Testis (tissue), 3 donors: Measurements from ENCODE around the gene VSTM2B. TPM values are rescaled to one million over a fixed set of nuclear protein-coding genes. Genes with fewer than 3 reads are reported as not detected.
"Not testable (repeated sequence)": the region's sequence is repeated elsewhere in the genome, so short reads cannot be mapped to it uniquely, and the experiment has no call there.

Source experiments
- DNase-seq: peaks from one replicate; pipeline ENCODE4 v3.0.0-alpha.2; 2019
- H3K27ac ChIP-seq, 2 donors: fragments of 200-600 bp; sonication (generic); one replicate each; pipeline ENCODE4 v1.5.1; 2019
- H3K27me3 ChIP-seq: fragments of 200-600 bp; sonication (generic); one replicate; pipeline ENCODE4 v1.5.1; 2019
- H3K36me3 ChIP-seq: fragments of 200-600 bp; sonication (generic); one replicate; pipeline ENCODE4 v1.5.1; 2017; ENCODE audit warnings: low read depth; ENCODE audit errors: missing control alignments
- H3K4me1 ChIP-seq: fragments of 200-600 bp; sonication (generic); one replicate; pipeline ENCODE4 v1.5.1; 2019
- H3K4me3 ChIP-seq, 2 donors: fragments of 200-600 bp; sonication (generic); one replicate each; pipeline ENCODE4 v1.5.1; 2017 to 2019
- H3K9me3 ChIP-seq: fragments of 200-600 bp; sonication (generic); one replicate; pipeline ENCODE4 v1.5.1; 2017
- CTCF ChIP-seq, 3 experiments: fragments of 450-650 bp in 2 of 3; fragments of 200-600 bp in 1 of 3; sonication (generic) in 1 of 3; IDR thresholded peaks; one replicate each; pipeline ENCODE4 v1.5.1; 2016 to 2019; ENCODE audit warnings: antibody characterized with exemption in 3 of 3, mild to moderate bottlenecking in 2 of 3, moderate library complexity in 1 of 3
- POLR2A ChIP-seq: fragments of 450-650 bp; IDR thresholded peaks from one replicate; pipeline ENCODE4 v1.6.1; 2017; ENCODE audit warnings: antibody characterized with exemption, mild to moderate bottlenecking, moderate library complexity
- WGBS, 2 donors: methylation state at CpG; one replicate each; pipeline ENCODE4 v1.1.5; 2018; 5-methylcytosine and 5-hydroxymethylcytosine counted together
- intact Hi-C: fragments of 100-400 bp; cut with DNase I; formaldehyde crosslinking; loops from one replicate; pipeline ENCODE4 v1.15.1; 2023; ENCODE audit warnings: low total_unique reads
- polyA plus RNA-seq: library from polyadenylated mRNA; stranded (reverse); fragments of 350-450 nt; fragmentation: Illumina TruSeq; extraction: RNeasy Lipid Tissue Mini Kit (QIAGEN cat#74804); gene quantifications from one replicate; pipeline ENCODE4 v1.2.3, GENCODE V29; 2014; ENCODE audit warnings: low read depth, low replicate concordance; ENCODE audit not compliant: insufficient read depth
- total RNA-seq, 2 donors: library from RNA; depleted of rRNA; stranded (reverse); fragments of >200 nt; gene quantifications; one replicate each; pipeline ENCODE4 v1.2.3, GENCODE V29; 2016

VSTM2B gene
- total and polyA plus RNA-seq, 3 donors from 2014 or later, result 0.50 to 0.62 TPM; not detected in 1

GRCh38 chr19:29484876-29485275 is 40.9 kb upstream of the VSTM2B start:
- intact Hi-C loops, result no loop called here
- WGBS, 2 donors, result 75 to 76% methylated on average over 6 of the region's 6 CpGs
- no peaks in the 10 kb centered on the region for H3K27me3 ChIP-seq

DNA sequence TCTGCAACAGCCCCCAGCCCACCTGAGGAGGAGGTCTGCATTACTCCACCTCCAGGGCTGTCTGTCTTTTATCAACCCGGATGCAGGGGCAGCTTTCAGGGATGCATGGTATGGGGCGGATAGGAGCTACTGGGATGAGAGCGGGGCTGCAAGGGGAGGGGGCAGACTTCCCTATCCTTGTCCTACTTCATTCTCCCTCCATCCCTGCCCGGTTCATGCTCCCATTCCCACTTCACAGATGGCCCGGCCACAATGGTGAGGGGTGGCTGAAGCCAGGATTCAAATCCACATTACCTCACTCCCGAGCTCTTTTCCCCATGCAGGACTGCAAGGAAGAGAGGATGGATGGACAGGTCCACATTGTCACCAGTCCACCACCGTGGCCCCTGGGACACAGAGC is 40.5 kb upstream of the VSTM2B start:
- H3K27me3 ChIP-seq, result no peaks in the 10 kb centered on the region
- intact Hi-C loops, result no loop called here
- whole genome bisulfite sequencing, 2 donors, result 71 to 84% methylated on average over 7 of the region's 7 CpGs
- H3K9me3 ChIP-seq, result no peaks in the 10 kb centered on the region
- H3K36me3 ChIP-seq, result no peaks in the 10 kb centered on the region
- H3K27ac ChIP-seq, result no peak overlapping the region
- DNase-seq, result peak; percentile 7
- H3K4me3 ChIP-seq, result no peak overlapping the region
- H3K4me1 ChIP-seq, result no peaks in the 10 kb centered on the region
- TF ChIP-seq CTCF (IDR thresholded peaks at IDR 0.05), result no peak
- TF ChIP-seq POLR2A, result no peak

More at GRCh38 chr19:29484876-29485275, 40.9 kb upstream of the VSTM2B start:
- no peak for DNase-seq
- Histone ChIP-seq H3K9me3 (no peaks in the 10 kb centered on the region), H3K4me1 (no peaks in the 10 kb centered on the region), H3K27ac (no peak overlapping the region), H3K36me3 (no peaks in the 10 kb centered on the region), H3K4me3 (no peak overlapping the region)
- TF ChIP-seq POLR2A (no peak), CTCF (IDR thresholded peaks at IDR 0.05) (no peak)

DNA sequence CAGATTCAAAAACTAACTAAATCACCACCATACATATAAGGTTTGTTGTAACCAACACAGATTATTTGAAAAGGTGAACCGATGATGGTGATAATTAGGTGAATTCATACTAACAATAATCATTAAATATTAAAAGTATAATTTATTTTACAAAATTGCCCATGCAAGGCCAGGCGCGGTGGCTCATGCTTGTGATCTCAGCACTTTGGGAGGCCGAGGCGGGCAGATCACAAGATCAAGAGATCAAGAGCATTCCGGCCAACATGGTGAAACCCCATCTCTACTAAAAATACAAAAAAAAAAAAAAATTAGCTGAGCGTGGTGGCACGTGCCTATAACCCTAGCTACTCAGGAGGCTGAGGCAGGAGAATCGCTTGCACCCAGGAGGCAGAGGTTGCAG is 38.8 kb upstream of the VSTM2B start:
- not testable (repeated sequence) for H3K27me3 ChIP-seq, H3K4me1 ChIP-seq

DNA sequence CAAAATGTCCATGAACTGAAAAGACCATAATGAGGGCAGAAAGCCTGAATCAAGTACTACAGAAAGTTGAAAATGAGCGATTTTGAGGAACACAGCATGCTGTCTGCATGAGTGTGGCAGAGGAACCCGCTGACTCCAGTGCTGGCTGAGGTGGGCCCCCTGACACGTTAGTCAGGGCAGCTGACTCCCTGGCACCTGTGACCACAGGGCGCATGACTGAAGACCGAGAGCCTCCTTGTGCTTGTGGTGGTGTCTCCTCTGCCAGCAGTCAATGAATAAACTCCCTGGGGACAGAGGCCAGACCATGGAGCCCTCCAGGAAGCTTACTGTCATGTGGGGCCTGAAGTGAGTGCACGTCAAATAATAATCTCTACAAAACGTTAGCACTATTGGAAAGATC is 38.4 kb upstream of the VSTM2B start:
- no peaks in the 10 kb centered on the region for H3K9me3 ChIP-seq
- no peak overlapping the region for H3K4me3 ChIP-seq
- no peaks in the 10 kb centered on the region for H3K4me1 ChIP-seq
- H3K27ac ChIP-seq, result no peak overlapping the region
- no peaks in the 10 kb centered on the region for H3K27me3 ChIP-seq
- WGBS, 2 donors, result 75 to 79% methylated on average over 7 of the region's 7 CpGs
- TF ChIP-seq CTCF (IDR thresholded peaks at IDR 0.05), result no peak
- no peak for TF ChIP-seq POLR2A
- intact Hi-C loops, result no loop called here
- no peak for DNase-seq
- H3K36me3 ChIP-seq, result no peaks in the 10 kb centered on the region

More for the DNA sequence above, 38.8 kb upstream of the VSTM2B start:
- DNase-seq, H3K9me3 ChIP-seq, H3K36me3 ChIP-seq, H3K27ac ChIP-seq, intact Hi-C loops, H3K4me3 ChIP-seq: not testable (repeated sequence)
- WGBS, 2 donors, result 90 to 93% methylated on average over 9 of the region's 9 CpGs

DNA sequence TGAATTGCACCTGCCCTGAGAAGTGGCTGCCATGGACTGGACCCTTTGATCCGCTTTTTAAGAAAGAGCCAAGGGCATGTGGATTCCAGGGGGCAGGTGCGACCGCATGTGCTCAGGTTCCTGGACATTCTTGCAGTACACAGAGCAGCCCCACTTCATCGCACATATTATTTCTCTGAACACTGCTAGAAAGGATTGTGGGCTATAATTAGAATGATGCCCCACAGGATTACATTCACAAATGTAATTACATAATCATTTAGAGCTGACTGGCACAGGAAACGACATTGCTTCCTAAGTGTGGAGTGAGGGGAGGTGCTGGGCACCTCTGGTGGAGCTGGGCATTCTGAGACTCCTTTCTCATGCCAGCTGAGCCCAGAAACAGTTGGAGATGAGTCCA is 37.5 kb upstream of the VSTM2B start:
- Histone ChIP-seq H3K4me3 (no peak overlapping the region), H3K27ac (no peak overlapping the region), H3K4me1 (no peaks in the 10 kb centered on the region), H3K36me3 (no peaks in the 10 kb centered on the region), H3K9me3 (no peaks in the 10 kb centered on the region), H3K27me3 (no peaks in the 10 kb centered on the region)
- intact Hi-C loops, result no loop called here
- 76 to 92% methylated on average over 5 of the region's 5 CpGs for WGBS, 2 donors
- no peak for DNase-seq
- TF ChIP-seq CTCF (IDR thresholded peaks at IDR 0.05) (no peak), POLR2A (no peak)
